SK-N-SH (cell line): ENCODE data around the gene RIN3. TPM values are rescaled to one million over a fixed set of nuclear protein-coding genes. Genes with fewer than 3 reads are reported as not detected.

Source experiments
- CTCF ChIA-PET: fragments of 300-600, 350-600 bp; formaldehyde crosslinking; extraction: SDS; loops from one replicate; lab custom pipeline; 2021; lab: Yijun Ruan, JAX
- POLR2A ChIA-PET: fragments of 350-600 bp; sonication (Branson Sonifier 250); formaldehyde crosslinking; extraction: SDS; loops from one replicate; lab custom pipeline; 2020; ENCODE audit warnings: antibody characterized with exemption, inconsistent platforms; lab: Yijun Ruan, JAX
- DNase-seq: peaks from one replicate; pipeline ENCODE4 v3.0.0; 2012
- H2AFZ ChIP-seq: fragments of 200-600 bp; sonication (generic); 2 replicates; pipeline ENCODE4 v1.8.1; 2016; ENCODE audit warnings: antibody characterized with exemption, mild to moderate bottlenecking, low read depth
- H3F3A ChIP-seq: fragments of 200-600 bp; sonication (generic); replicated peaks from 2 replicates; pipeline ENCODE3; 2016; ENCODE audit warnings: antibody characterized with exemption, mild to moderate bottlenecking; ENCODE audit not compliant: insufficient read depth
- H3K27ac ChIP-seq, 2 experiments: fragments of 200-500 bp in 1 of 2; fragments of 200-600 bp in 1 of 2; sonication (Bioruptor generic) in 1 of 2; sonication (generic), shearing (Covaris generic) in 1 of 2; 2 replicates each; pipeline versions ENCODE4 v1.5.1 to v1.6.1; 2014 to 2016; ENCODE audit warnings: low read depth in 2 of 2, inconsistent platforms in 1 of 2, low read length in 1 of 2, mild to moderate bottlenecking in 1 of 2, mixed read lengths in 1 of 2
- H3K27me3 ChIP-seq: fragments of 200-600 bp; sonication (generic), shearing (Covaris generic); 2 replicates; pipeline ENCODE4 v1.6.1; 2016; ENCODE audit warnings: mixed run types; ENCODE audit not compliant: insufficient read depth
- H3K36me3 ChIP-seq, 2 experiments: fragments of 200-500 bp in 1 of 2; fragments of 200-600 bp in 1 of 2; sonication (Bioruptor generic) in 1 of 2; sonication (generic) in 1 of 2; replicated peaks in 1 of 2; 2 replicates each; pipeline versions ENCODE3 to v1.5.1; 2014 to 2016; ENCODE audit warnings: low read length in 1 of 2, mild to moderate bottlenecking in 1 of 2; ENCODE audit not compliant: insufficient read depth in 2 of 2, control insufficient read depth in 1 of 2
- H3K4me1 ChIP-seq, 2 experiments: fragments of 200-500 bp in 1 of 2; fragments of 200-600 bp in 1 of 2; sonication (Bioruptor generic) in 1 of 2; sonication (generic), shearing (Covaris generic) in 1 of 2; 2 replicates each; pipeline versions ENCODE4 v1.5.1 to v1.6.1; 2014 to 2016; ENCODE audit warnings: low read depth in 1 of 2, low read length in 1 of 2, mixed run types in 1 of 2; ENCODE audit not compliant: insufficient read depth in 2 of 2, control insufficient read depth in 1 of 2
- H3K4me2 ChIP-seq: fragments of 200-600 bp; sonication (generic), shearing (Covaris generic); 2 replicates; pipeline ENCODE4 v1.6.1; 2017; ENCODE audit warnings: mixed run types
- H3K4me3 ChIP-seq, 2 experiments: fragments of 200-500 bp in 1 of 2; fragments of 200-600 bp in 1 of 2; sonication (Bioruptor generic) in 1 of 2; sonication (generic), shearing (Covaris generic) in 1 of 2; 2 replicates each; pipeline versions ENCODE4 v1.5.1 to v1.8.1; 2014 to 2016; ENCODE audit warnings: low read depth in 2 of 2, inconsistent platforms in 1 of 2, low read length in 1 of 2, mild to moderate bottlenecking in 1 of 2, mixed read lengths in 1 of 2, moderate library complexity in 1 of 2
- H3K79me2 ChIP-seq: fragments of 200-600 bp; sonication (generic); 2 replicates; pipeline ENCODE4 v1.8.1; 2017; ENCODE audit warnings: mild to moderate bottlenecking; ENCODE audit not compliant: insufficient read depth
- H3K9ac ChIP-seq: fragments of 200-600 bp; sonication (generic); 2 replicates; pipeline ENCODE4 v1.6.1; 2017; ENCODE audit warnings: mixed run types
- H3K9me2 ChIP-seq: fragments of 200-600 bp; sonication (generic); 2 replicates; pipeline ENCODE4 v1.6.1; 2017; ENCODE audit warnings: mixed run types
- H3K9me3 ChIP-seq: fragments of 200-600 bp; sonication (generic); 2 replicates; pipeline ENCODE4 v1.6.1; 2017; ENCODE audit warnings: mixed run types, mild to moderate bottlenecking, moderate library complexity
- H4K20me1 ChIP-seq: fragments of 200-600 bp; sonication (generic); 2 replicates; pipeline ENCODE4 v1.6.1; 2017; ENCODE audit warnings: mild to moderate bottlenecking, mixed run types; ENCODE audit not compliant: insufficient read depth
- ELF1 ChIP-seq: IDR thresholded peaks from 2 replicates; pipeline ENCODE4 v1.4.0; 2012
- EZH2phosphoT487 ChIP-seq: fragments of 200-600 bp; sonication (generic); IDR thresholded peaks from 2 replicates; pipeline ENCODE4 v1.6.1; 2017; ENCODE audit warnings: low read depth, mixed run types, mild to moderate bottlenecking, antibody characterized with exemption, moderate library complexity, borderline replicate concordance
- FOSL2 ChIP-seq: IDR thresholded peaks from 2 replicates; pipeline ENCODE4 v1.4.0; 2012; ENCODE audit warnings: low read depth, mild to moderate bottlenecking, moderate library complexity, borderline replicate concordance
- FOXJ3 ChIP-seq: sonication (generic); formaldehyde crosslinking; IDR thresholded peaks from 2 replicates; pipeline ENCODE4 v1.5.1; 2020; ENCODE audit warnings: mild to moderate bottlenecking, missing genetic modification reagents
- GABPA ChIP-seq: IDR thresholded peaks from 2 replicates; pipeline ENCODE4 v1.4.0; 2012; ENCODE audit warnings: low read depth, mild to moderate bottlenecking
- MXI1 ChIP-seq: IDR thresholded peaks from 2 replicates; pipeline ENCODE4 v1.6.1; 2012; ENCODE audit warnings: mild to moderate bottlenecking, low read depth, low read length, improper control_type of control experiment
- NFIC ChIP-seq: IDR thresholded peaks from 2 replicates; pipeline ENCODE4 v1.4.0; 2012; ENCODE audit warnings: borderline replicate concordance
- NRF1 ChIP-seq: IDR thresholded peaks from 2 replicates; pipeline ENCODE4 v1.6.1; 2012; ENCODE audit warnings: low read depth, mild to moderate bottlenecking, low read length
- RCOR1 ChIP-seq: fragments of 150-350 bp; IDR thresholded peaks from 2 replicates; pipeline ENCODE4 v1.6.1; 2017; ENCODE audit warnings: antibody characterized with exemption, low read length
- RFX5 ChIP-seq: IDR thresholded peaks from 2 replicates; pipeline ENCODE4 v1.6.1; 2012; ENCODE audit warnings: mild to moderate bottlenecking, improper control_type of control experiment, low read length
- RXRA ChIP-seq: IDR thresholded peaks from 2 replicates; pipeline ENCODE4 v1.4.0; 2012; ENCODE audit warnings: low read depth, mild to moderate bottlenecking, borderline replicate concordance
- SMC3 ChIP-seq: IDR thresholded peaks from 2 replicates; pipeline ENCODE4 v1.6.1; 2012; ENCODE audit warnings: low read depth, low read length, improper control_type of control experiment
- TCF12 ChIP-seq: IDR thresholded peaks from 2 replicates; pipeline ENCODE4 v1.4.0; 2012
- TEAD4 ChIP-seq: IDR thresholded peaks from 2 replicates; pipeline ENCODE4 v1.4.0; 2012; ENCODE audit warnings: mild to moderate bottlenecking, borderline replicate concordance; ENCODE audit not compliant: insufficient read depth
- WGBS: methylation state at CpG from one replicate; pipeline ENCODE4 v1.1.6; 2017; ENCODE audit warnings: low lambda C conversion rate; 5-methylcytosine and 5-hydroxymethylcytosine counted together
- polyA plus RNA-seq, 3 experiments: library from polyadenylated mRNA; depleted of rRNA; stranded (reverse); fragments of >200 nt; gene quantifications; 2 replicates each; pipeline ENCODE4 v1.2.3, GENCODE V29; 2012
- TF ChIP-seq, protein P1 (sequence below): fragments of 150-350 bp; IDR thresholded peaks from 2 replicates; pipeline ENCODE4 v1.6.1; 2016; ENCODE audit warnings: mild to moderate bottlenecking, low read depth, low read length
- TF ChIP-seq, protein P2 (sequence below): IDR thresholded peaks from 2 replicates; pipeline ENCODE4 v1.4.0; 2012; ENCODE audit warnings: low read depth, borderline replicate concordance
- TF ChIP-seq, protein P3 (sequence below): IDR thresholded peaks from 2 replicates; pipeline ENCODE4; 2012

The RIN3 gene
- polyA plus RNA-seq, 1 of the 3 experiments (the other 2 are of a cell fraction): 12.4 TPM

DNA sequence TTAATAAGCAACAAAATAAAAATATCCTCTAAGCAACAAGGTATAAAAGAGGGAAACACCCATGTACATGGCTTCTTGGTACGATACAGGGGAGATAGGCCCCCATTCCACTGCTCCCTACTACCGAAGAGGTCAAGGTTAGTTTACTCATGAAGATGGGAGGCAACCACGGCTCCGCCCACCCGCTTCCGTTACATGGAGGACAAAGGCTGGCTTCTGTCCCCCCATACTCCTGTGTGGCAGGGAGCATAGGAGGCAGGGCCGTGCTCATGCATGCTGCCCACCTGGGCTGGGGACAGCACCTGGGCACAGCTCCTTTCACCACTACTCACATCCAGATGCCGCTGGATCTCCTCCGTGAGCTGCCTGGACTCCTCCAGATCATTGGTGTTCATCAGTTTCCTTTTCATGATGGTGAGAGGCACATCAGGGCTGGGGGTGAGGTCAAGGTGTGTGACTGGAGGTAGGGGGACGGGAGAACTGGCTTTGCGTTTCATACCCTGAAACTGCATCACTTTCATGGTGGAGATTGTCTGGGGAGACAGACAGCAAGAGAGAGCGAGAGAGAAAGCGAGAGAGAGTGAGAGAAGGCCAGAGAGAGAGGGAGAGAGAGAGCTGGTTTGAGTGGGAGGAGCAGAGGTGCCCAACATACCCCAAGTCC lies 195.9 kb downstream of the RIN3 start:
- 95% methylated on average over 12 of the region's 13 CpGs for WGBS
- DNase-seq: no peak
- TF ChIP-seq FOSL2: no peak
- no peak for TF ChIP-seq NFIC
- TF ChIP-seq RCOR1: no peak
- TF ChIP-seq, protein P1, sequence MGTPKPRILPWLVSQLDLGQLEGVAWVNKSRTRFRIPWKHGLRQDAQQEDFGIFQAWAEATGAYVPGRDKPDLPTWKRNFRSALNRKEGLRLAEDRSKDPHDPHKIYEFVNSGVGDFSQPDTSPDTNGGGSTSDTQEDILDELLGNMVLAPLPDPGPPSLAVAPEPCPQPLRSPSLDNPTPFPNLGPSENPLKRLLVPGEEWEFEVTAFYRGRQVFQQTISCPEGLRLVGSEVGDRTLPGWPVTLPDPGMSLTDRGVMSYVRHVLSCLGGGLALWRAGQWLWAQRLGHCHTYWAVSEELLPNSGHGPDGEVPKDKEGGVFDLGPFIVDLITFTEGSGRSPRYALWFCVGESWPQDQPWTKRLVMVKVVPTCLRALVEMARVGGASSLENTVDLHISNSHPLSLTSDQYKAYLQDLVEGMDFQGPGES: no peak
- TF ChIP-seq, protein P2, sequence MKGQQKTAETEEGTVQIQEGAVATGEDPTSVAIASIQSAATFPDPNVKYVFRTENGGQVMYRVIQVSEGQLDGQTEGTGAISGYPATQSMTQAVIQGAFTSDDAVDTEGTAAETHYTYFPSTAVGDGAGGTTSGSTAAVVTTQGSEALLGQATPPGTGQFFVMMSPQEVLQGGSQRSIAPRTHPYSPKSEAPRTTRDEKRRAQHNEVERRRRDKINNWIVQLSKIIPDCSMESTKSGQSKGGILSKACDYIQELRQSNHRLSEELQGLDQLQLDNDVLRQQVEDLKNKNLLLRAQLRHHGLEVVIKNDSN: no peak
- TF ChIP-seq ELF1: no peak
- TF ChIP-seq RXRA: no peak
- no peak for TF ChIP-seq EZH2phosphoT487
- no peak for TF ChIP-seq TEAD4
- TF ChIP-seq MXI1: no peak
- no peak for TF ChIP-seq SMC3
- no peak for TF ChIP-seq GABPA
- TF ChIP-seq RFX5: no peak
- TF ChIP-seq TCF12: no peak
- TF ChIP-seq NRF1: no peak
- TF ChIP-seq FOXJ3 (CRISPR knock-in tag): no peak
- TF ChIP-seq, protein P3, sequence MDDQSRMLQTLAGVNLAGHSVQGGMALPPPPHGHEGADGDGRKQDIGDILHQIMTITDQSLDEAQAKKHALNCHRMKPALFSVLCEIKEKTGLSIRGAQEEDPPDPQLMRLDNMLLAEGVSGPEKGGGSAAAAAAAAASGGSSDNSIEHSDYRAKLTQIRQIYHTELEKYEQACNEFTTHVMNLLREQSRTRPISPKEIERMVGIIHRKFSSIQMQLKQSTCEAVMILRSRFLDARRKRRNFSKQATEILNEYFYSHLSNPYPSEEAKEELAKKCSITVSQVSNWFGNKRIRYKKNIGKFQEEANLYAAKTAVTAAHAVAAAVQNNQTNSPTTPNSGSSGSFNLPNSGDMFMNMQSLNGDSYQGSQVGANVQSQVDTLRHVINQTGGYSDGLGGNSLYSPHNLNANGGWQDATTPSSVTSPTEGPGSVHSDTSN: no peak
- Histone ChIP-seq H4K20me1 (no peaks in the 10 kb centered on the region), H3K4me1 (0 out of 4 replicates have a peak, but pooled peaks cover 0 to 8% of the 10 kb centered on the region in 2 experiments), H3K9ac (no peak overlapping the region), H3K79me2 (no peaks in the 10 kb centered on the region), H3K9me3 (no peaks in the 10 kb centered on the region), H3K4me2 (peak overlapping the region; percentile 11; the same call in 1 of the 2 replicates), H3K9me2 (no peaks in the 10 kb centered on the region), H3K27me3 (no peaks in the 10 kb centered on the region), H3F3A (peaks cover 5% of the 10 kb centered on the region), H3K36me3 (peaks cover 0 to 4% of the 10 kb centered on the region in 2 experiments), H3K27ac (peak overlapping the region in 1 of 2 experiments; percentile 57; a peak in 2 of 4 replicates), H2AFZ (no peak overlapping the region), H3K4me3 (no peak overlapping the region)
- POLR2A ChIA-PET: no interaction called here
- CTCF ChIA-PET: interaction anchor here (0.7 to 2.0 kb wide), 6 partner anchors 17 to 75 kb away, joined by 3 to 8 read pairs (median 3); no protein-coding TSS in a partner anchor
